Transverse colon (tissue), 4 donors: ENCODE results near the gene ELP4. TPM values are rescaled to one million over a fixed set of nuclear protein-coding genes. Genes with fewer than 3 reads are reported as not detected.

Source experiments
- DNase-seq: peaks from one replicate; pipeline ENCODE4 v3.0.0-alpha.2; 2019
- H3K27ac ChIP-seq, 4 donors: fragments of 200-600 bp; sonication (generic); 2 replicates each; pipeline ENCODE4 v1.5.1; 2016 to 2018; ENCODE audit warnings: inconsistent platforms in 4 of 4
- H3K27me3 ChIP-seq: fragments of 200-600 bp; sonication (generic); 2 replicates; pipeline ENCODE4 v1.5.1; 2017; ENCODE audit warnings: inconsistent platforms
- H3K36me3 ChIP-seq, 4 donors: fragments of 200-600 bp; sonication (generic); 2 replicates each; pipeline ENCODE4 v1.5.1; 2017 to 2019; ENCODE audit warnings: inconsistent platforms in 4 of 4
- H3K4me1 ChIP-seq, 4 donors: fragments of 200-600 bp; sonication (generic); 2 replicates each; pipeline ENCODE4 v1.5.1; 2017 to 2020; ENCODE audit warnings: inconsistent platforms in 4 of 4
- H3K4me3 ChIP-seq, 4 donors: fragments of 200-600 bp; sonication (generic); 1 replicate in 1 of 4; 2 replicates in 3 of 4; pipeline versions ENCODE4 v1.5.1 to v1.6.1; 2017 to 2019; ENCODE audit warnings: inconsistent platforms in 4 of 4
- H3K9me3 ChIP-seq, 2 donors: fragments of 200-600 bp; sonication (generic); 2 replicates each; pipeline ENCODE4 v1.5.1; 2017 to 2019; ENCODE audit warnings: inconsistent platforms in 2 of 2
- EP300 ChIP-seq: sonication (generic); formaldehyde crosslinking; IDR thresholded peaks from one replicate; pipeline ENCODE4 v1.6.1; 2017; ENCODE audit warnings: antibody characterized with exemption, low read depth
- POLR2A ChIP-seq: fragments of 450-650 bp; IDR thresholded peaks from one replicate; pipeline ENCODE4 v1.6.1; 2016; ENCODE audit warnings: antibody characterized with exemption, mild to moderate bottlenecking, moderate library complexity
- POLR2AphosphoS5 ChIP-seq, 3 donors: sonication (generic); formaldehyde crosslinking; IDR thresholded peaks; one replicate each; pipeline ENCODE4 v1.6.1; 2016; ENCODE audit warnings: antibody characterized with exemption in 3 of 3
- WGBS, 2 donors: methylation state at CpG; one replicate each; pipeline ENCODE4 v1.1.5; 2018; ENCODE audit warnings: low coverage in 1 of 2; 5-methylcytosine and 5-hydroxymethylcytosine counted together
- in situ Hi-C, 4 donors: fragments of 200-750 bp; cut with MboI; loops; one replicate each; pipeline versions ENCODE4 v1.15.0 to v1.15.1; 2017; ENCODE audit warnings: low sequenced_read_pairs in 3 of 4, low pct_ligation_motif_present in 1 of 4, low pct_unique_long_range_greater_than_20kb in 1 of 4
- intact Hi-C: fragments of 100-400 bp; cut with DNase I; formaldehyde crosslinking; loops from one replicate; pipeline ENCODE4 v1.15.1; 2023; ENCODE audit warnings: low total_unique reads
- total RNA-seq, 4 donors: library from RNA; depleted of rRNA; stranded (reverse); fragments of >200 nt; gene quantifications; one replicate each; pipeline ENCODE4 v1.1.0, GENCODE V29; 2016
- TF ChIP-seq, protein P1 (sequence below), 5 experiments: fragments of 200-600 bp in 3 of 5; fragments of 450-650 bp in 2 of 5; sonication (generic) in 3 of 5; IDR thresholded peaks; 1 replicate in 2 of 5; 2 replicates in 3 of 5; pipeline ENCODE4 v1.5.1; 2016 to 2017; ENCODE audit warnings: antibody characterized with exemption in 5 of 5, inconsistent platforms in 3 of 5, mild to moderate bottlenecking in 2 of 5, moderate library complexity in 1 of 5

ELP4 gene
- total RNA-seq, 4 donors from 2014 or later: 14.2 to 46.4 (median 23.6) TPM

- intact Hi-C loops (no loop called here), in situ Hi-C loops (no loop called here)
- peaks cover 98% of the 10 kb centered on the region for H3K27me3 ChIP-seq
- WGBS, 2 donors: 20 to 28% methylated on average over 6 to 47 of the region's 48 CpGs
- H3K4me3 ChIP-seq: no peak overlapping the region
- H3K36me3 ChIP-seq: no peaks in the 10 kb centered on the region
- no peaks in the 10 kb centered on the region for H3K9me3 ChIP-seq
- peaks cover 0 to 30% (median 16%) of the 10 kb centered on the region in 4 donors for H3K4me1 ChIP-seq
- DNase-seq: no peak
- TF ChIP-seq EP300 (no peak), POLR2A (no peak), POLR2AphosphoS5 (IDR thresholded peaks at IDR 0.05) (no peak)
- TF ChIP-seq, protein P1, sequence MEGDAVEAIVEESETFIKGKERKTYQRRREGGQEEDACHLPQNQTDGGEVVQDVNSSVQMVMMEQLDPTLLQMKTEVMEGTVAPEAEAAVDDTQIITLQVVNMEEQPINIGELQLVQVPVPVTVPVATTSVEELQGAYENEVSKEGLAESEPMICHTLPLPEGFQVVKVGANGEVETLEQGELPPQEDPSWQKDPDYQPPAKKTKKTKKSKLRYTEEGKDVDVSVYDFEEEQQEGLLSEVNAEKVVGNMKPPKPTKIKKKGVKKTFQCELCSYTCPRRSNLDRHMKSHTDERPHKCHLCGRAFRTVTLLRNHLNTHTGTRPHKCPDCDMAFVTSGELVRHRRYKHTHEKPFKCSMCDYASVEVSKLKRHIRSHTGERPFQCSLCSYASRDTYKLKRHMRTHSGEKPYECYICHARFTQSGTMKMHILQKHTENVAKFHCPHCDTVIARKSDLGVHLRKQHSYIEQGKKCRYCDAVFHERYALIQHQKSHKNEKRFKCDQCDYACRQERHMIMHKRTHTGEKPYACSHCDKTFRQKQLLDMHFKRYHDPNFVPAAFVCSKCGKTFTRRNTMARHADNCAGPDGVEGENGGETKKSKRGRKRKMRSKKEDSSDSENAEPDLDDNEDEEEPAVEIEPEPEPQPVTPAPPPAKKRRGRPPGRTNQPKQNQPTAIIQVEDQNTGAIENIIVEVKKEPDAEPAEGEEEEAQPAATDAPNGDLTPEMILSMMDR (IDR thresholded peaks at IDR 0.05): no peak
- H3K27ac ChIP-seq: no peak overlapping the region
Observed at GRCh38 chr11:31799435-31800397, 290.1 kb downstream of the ELP4 start.

DNA sequence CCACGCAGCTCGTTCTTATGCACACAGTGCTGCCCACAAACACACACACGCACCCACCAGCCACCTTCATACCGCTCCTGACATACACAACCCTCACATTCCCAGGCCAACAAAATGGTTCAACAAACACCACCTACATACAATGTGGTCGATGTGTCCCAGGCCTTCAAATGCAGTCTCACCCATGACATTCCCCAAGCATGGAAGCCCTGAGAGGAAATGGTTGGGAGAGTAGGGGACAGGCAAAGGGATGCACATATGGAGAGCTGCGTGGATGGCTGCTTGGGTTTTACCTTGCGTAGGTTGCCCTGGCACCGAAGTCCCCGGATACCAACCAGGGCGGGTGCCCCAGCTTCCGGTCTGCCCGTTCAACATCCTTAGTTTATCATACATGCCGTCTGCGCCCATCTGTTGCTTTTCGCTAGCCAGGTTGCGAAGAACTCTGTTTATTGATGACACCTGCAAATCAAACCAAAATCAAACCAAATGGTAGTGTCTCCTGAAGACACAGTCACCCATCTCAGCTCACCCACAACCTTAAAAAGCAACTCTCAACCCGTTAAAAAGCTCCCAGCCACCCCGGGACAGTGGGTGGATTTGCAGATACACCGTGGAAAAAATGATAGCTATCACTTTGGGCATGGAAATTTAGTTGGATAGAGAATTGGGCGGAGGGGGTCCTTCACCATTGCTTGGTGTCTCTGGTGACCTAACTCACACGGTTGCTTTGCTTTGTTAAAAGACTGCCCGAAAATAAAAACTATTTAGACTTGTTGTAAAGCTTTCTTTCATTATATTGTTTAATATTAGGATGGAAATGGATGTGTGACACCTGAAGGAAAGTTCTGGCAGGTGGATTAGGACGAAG is 291.1 kb downstream of the ELP4 start:
- intact Hi-C loops: no loop called here
- Histone ChIP-seq H3K4me3 (no peak overlapping the region), H3K27ac (no peak overlapping the region), H3K27me3 (peaks cover 100% of the 10 kb centered on the region), H3K9me3 (no peaks in the 10 kb centered on the region), H3K36me3 (no peaks in the 10 kb centered on the region), H3K4me1 (peaks cover 0 to 39% (median 22%) of the 10 kb centered on the region in 4 donors)
- DNase-seq: no peak
- TF ChIP-seq EP300 (no peak), POLR2AphosphoS5 (IDR thresholded peaks at IDR 0.05) (no peak), POLR2A (no peak)
- TF ChIP-seq, protein P1 (IDR thresholded peaks at IDR 0.05): no peak
- WGBS, 2 donors: 18 to 22% methylated on average over 11 to 23 of the region's 23 CpGs
- in situ Hi-C loops: no loop called here

GRCh38 chr11:31801298-31801702 is 291.7 kb downstream of the ELP4 start:
- no peak for TF ChIP-seq EP300
- TF ChIP-seq POLR2A: no peak
- no peak for TF ChIP-seq POLR2AphosphoS5 (IDR thresholded peaks at IDR 0.05)
- TF ChIP-seq, protein P1 (IDR thresholded peaks at IDR 0.05): no peak
- WGBS, 2 donors: 17 to 21% methylated on average over 1 to 9 of the region's 9 CpGs
- H3K36me3 ChIP-seq: no peaks in the 10 kb centered on the region
- H3K9me3 ChIP-seq: no peaks in the 10 kb centered on the region
- H3K4me1 ChIP-seq: peaks cover 0 to 45% (median 24%) of the 10 kb centered on the region in 4 donors
- no peak overlapping the region for H3K4me3 ChIP-seq
- H3K27me3 ChIP-seq: peaks cover 100% of the 10 kb centered on the region
- in situ Hi-C loops: no loop called here
- no peak overlapping the region for H3K27ac ChIP-seq
- DNase-seq: no peak
- intact Hi-C loops: no loop called here
